Daoy (cell line): ENCODE results near the gene FER. TPM values are rescaled to one million over a fixed set of nuclear protein-coding genes. Genes with fewer than 3 reads are reported as not detected.
"Not testable (repeated sequence)": the region's sequence is repeated elsewhere in the genome, so short reads cannot be mapped to it uniquely, and the experiment has no call there.

ENCODE experiments used
- DNase-seq: peaks from one replicate; pipeline ENCODE4 v3.0.0-alpha.2; 2015; ENCODE audit warnings: low read depth
- total RNA-seq: library from RNA; depleted of rRNA; stranded (reverse); fragments of >200 nt; shearing (Covaris generic); gene quantifications from 2 replicates; pipeline ENCODE4 v1.2.3, GENCODE V29; 2014; rRNA removed

The FER gene
- total RNA-seq = 21.0 and 37.1 TPM in 2 replicates

DNA sequence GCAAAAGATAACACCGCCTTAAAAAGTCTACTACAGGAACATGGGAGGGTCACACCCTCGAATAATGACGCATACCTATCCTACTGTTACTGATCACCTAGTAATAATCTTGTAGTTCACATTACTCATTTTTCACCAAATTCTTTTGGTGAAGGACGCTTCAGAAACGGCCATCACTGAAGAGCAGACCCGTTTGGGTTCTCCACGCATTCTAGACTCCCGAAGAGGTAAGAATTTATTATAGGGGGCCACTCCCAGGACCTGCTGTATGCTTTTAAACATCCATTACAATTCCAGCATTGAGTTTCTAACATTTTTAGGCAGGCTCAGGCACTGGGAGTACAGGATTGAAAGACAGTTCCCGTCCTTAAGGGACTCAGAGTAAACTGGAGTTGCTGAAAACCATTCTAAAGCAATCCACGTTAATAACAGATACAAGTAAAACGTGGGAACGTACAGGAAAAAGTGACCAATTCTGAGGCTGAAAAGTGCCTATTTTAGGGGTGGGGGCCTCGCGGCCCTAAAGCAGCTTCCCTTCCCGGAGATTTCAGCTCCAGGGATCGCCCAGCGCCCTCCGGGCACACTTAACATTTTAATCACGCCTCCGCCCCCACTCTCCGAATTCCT lies at the start of gene FER:
TSS of gene FER (plus strand) at position 124 of the 627 bp plus-strand sequence. CDS start 50,286 bp downstream, outside the sequence.
- DNase-seq = peak; percentile 85

DNA sequence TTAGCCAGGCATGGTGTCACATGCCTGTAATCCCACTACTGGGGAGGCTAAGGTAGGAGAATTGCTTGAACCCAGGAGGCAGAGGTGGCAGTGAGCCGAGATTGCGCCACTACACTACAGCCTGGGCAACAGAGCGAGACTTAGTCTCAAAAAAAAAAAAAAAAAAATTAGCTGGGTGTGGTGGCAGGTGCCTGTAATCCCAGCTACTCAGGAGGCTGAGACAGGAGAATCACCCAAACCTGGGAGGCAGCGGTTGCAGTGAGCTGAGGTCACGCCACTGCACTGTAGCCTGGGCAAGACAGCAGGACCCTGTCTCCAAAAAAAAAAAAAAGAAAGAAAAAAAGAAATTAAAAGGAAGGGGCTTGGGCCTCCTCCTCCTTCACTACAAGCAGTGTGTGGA lies 47.3 kb upstream of the FER start:
- DNase-seq = not testable (repeated sequence)

DNA sequence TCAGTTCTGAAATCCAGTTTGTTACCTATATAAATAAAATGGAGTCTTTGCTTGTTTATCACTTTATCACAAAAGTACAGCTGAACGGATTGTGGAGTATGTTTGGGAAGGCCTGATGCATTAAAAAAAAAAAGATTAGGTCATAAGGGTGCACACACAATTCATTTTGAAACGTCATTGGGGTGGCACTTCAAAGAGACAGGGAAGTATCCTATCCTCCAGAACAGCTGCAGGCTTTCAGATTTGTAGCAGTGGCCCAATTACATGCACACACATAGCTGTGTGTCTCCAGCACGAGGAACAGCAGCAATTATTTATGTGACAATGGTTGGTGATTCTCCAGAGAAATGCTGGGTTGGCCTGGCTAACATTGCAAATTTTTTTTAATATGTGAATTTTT lies 46.8 kb upstream of the FER start:
- no peak for DNase-seq

DNA sequence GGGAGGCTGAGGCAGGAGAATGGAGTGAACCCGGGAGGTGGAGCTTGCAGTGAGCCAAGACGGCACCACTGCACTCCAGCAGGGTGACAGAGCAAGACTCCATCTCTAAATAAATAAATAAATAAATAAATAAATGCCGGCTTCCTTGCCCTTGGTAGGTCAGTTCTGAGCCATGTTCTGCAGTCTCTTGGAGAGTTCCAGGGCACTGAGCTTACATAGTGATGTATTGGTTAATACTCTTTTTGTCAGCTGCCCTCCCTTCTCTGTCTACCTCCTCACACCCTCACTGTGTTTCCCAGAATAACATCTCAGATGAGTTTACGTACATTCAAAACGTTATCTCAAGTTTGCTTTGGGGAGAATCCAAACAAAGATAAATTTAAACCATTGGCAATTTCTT lies 45.2 kb upstream of the FER start:
- DNase-seq = no peak

DNA sequence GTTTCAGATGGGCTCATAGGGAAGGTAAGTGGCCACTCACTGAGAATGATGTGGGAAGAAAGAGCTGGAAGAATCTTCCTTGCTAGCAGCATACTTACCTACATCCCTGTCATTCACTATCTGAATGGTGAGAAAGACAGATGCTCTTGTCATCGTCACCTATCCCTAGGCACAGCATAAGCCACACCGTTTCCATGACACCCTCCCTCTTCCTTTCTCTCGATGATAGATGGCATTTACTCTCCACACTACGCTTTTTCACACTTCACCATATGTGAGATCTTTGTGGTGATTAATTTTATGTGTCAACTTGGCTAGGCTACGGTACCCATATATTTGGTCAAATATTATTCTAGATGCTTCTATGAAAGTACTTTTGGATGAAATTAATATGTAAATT lies 44.4 kb upstream of the FER start:
- no peak for DNase-seq

DNA sequence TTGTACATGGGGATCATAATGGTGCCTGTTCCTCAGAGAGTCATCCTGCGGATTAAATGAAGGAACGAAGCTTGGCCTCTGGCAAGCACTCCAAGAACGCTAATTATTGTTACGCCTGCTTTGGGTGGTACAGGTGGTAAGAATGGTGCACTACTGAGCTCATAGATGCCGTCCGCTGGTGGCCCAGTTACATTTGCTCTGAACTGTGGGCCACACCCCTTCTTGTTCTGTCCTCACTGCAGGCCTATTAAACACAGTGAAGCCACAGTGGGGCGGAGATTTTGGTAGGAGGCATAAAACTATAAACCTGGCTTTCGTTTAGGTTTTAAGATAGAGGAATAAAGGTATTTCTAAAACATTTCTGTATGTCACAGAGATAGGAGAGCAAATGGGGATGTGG lies 40.6 kb upstream of the FER start:
- DNase-seq = no peak

DNA sequence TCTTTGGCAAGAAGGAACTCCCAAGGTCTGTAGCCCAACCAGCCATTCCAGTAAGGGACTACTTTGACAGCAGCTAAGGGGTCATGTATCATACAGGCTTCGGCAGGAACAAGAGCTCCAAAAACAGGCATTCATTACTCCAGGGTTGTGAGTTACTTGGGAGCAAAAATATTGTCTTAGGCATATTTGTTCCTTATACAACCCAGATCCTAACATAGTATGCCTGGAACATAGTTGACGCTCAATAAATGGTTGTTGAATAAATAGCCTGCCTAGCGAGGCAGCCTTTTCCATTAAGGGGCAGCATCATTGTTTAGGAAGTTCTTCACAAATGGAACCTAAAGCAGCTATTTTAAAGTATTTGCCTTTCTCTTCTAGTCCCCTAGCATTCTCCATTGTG lies 35.8 kb upstream of the FER start:
- no peak for DNase-seq

DNA sequence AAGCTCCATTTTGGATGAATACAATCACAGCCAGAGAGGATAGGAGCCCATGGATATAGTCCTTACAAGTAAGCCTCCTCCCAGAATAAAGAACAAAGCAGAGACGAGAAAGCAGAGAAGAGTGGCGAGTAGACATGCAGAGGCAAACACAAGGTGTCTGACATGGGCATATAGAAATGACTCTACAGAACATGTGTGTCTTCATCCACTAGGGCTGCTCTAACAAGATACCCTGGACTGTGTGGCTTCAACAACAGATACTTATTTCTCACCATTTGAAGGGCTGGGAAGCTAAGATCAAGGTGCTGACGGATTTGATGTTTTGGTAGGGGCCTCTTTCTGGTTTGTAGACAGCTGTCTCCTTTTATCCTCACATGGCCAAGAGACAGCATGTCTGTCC lies 32.3 kb upstream of the FER start:
- DNase-seq = no peak

DNA sequence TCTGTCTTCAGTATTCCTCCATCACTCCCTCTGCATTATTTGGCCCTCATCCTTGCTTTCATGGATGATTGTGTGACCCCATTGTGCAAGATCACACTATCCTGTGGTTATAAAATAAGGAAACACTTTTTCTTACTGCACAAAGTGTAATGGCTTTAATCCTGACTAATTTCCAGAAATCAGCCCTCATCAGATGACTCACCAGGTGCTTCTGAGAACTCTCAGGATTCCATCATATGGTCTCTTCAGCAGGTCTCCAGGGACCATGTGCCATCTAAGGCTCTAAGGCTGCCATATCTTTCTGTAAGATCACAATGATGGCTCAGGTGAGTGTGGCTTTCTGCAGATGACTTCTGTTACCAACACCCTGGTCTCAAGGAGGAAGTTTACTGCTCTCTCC lies 27.3 kb upstream of the FER start:
- no peak for DNase-seq

DNA sequence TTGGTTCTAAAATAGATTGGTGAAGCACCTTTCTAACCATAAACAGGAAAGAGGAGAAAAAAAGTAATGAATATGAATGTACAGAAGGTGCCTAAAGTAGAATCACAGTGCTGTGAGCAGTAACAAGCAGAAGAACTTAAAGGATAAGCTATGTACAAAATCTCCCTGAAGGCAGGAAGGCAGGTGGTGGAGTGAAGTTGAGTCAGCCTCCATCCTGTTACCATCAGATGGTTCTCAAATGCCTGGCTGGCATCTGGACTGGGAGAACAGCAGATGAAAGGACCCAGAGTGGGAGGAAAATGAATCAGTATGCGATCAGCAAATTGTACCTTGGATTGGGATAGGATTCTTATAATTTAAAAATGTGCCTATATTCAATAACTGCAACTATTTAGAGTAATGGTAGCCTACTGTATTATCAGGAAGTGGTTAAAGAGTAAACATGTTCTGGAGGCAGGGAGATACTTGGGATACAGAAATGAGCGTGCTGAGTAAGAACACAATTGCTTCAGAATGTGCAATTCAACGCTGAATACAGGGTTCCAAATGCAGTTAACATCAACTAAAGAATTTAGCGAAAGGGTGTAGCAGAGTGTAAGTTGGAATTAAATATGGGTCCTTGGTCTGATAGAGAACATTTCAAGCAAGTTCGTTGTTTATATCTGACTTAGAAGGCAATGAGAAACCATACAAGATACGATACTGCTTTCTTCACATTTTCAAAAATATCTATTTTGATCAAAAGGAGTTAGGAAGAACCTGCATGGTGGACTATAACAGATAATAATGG lies 21.1 kb upstream of the FER start:
- DNase-seq = peak; percentile 33

DNA sequence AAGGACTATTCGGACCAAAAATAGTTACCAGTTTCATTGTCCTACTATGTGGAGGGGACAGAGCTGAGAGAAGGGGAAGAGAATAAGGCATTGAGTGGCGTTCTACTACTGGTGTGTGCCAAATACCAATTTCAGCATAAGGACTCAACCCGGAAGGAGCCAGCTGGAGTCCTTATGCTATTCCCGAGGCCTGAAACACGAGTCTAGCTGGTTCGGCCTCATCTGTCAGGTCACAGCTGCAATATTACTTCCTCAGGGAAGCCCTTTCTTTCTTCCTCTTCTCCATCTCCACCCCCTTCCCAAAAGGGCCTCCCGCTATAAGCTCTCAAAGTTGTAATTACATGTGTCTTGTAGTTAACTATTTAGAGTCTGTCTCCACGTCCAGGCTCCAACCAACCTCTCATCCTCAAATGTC lies 20.5 kb upstream of the FER start:
- DNase-seq = peak; percentile 9

DNA sequence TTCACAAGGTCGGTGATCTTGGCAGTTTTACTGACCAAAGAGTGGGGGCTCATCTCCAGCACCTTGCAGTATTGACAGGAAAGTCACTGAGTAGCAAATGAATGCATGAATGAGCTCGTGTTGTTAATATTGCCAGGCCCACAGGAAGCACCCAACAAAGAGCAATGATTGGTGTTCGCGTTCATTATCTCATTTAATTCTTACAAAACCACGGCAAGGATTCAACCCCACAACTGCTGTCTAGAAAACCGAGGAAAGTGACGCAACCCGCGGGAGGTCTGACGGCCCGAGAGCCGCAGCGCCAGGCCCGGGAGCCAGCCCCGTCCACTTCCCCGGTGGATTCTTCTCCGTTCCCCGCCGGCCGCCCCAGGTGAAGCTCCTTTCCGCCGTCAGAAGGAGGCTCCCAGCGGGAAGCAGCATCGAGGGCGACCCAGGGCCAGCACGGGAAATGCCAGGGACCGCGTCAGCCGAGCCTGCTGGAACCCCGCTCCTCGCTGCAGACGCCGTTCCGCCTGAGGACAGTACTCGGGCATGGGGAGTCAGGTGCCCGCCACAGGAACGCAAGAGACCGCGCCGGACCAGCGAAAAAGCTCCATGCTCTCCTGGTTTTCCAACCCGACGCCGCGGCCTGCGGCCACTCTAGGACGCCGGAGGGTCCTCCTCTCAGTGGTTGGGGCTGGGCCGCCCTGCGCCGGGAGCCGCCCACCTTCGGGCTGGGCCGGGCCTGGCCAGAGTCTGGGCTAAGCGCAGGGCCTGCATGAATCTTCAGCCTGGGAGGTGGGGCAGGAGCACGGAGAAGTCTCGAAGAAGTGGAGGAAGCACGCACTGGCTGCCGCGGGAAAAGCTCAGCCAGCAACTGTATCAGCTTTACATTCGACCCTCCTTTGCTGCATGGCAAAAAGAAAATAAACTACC lies 19.8 kb upstream of the FER start:
- peak; percentile 94 for DNase-seq

DNA sequence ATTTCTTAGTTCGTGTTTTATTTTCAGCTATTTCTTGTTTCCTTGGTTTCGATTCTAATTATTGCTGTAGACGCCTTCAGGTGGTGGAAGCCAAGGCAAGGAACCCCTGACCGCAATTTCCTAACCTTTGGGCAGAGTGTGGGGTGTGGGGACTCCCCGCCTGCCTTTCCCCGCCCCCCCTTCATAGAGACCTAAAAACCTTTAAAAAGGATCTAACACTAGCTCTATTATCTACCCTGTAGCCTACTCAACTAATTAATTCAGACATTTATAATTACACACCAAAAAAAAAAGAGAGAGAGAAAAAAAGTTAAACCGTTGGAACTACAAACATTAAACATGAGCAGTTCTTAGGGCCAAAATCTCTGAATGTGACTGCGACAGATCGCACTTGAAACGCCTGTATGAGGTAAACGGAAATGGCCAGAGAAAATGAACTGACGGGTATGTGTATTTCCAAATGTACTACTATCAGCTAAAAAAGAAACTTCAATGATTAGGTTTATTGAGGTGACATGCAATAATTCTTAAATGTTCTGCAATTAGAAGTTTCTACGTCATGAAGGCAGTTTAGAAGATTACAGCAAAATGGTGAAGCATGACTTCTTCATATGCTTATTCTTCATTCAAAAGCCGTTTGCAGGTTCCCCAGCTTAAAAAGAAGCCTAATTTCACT lies 19.0 kb upstream of the FER start:
- DNase-seq = no peak

DNA sequence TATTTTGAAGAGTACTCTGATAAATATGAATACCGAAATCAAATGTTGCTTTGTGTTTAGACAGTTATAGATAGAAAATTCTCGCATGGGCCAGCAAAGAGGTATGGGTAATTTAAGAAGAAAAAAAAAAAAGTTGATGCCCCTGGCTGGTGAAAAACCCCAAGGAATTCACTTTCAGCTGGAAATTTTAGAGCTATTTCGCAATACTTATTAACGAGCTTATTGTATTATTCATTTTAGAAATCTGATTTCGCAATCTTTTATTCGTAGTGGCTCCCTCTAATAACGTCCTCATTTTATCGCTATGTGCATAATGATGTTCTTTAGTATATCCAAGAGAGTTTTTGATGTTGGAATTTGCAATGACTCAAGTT lies 18.5 kb upstream of the FER start:
- no peak for DNase-seq

DNA sequence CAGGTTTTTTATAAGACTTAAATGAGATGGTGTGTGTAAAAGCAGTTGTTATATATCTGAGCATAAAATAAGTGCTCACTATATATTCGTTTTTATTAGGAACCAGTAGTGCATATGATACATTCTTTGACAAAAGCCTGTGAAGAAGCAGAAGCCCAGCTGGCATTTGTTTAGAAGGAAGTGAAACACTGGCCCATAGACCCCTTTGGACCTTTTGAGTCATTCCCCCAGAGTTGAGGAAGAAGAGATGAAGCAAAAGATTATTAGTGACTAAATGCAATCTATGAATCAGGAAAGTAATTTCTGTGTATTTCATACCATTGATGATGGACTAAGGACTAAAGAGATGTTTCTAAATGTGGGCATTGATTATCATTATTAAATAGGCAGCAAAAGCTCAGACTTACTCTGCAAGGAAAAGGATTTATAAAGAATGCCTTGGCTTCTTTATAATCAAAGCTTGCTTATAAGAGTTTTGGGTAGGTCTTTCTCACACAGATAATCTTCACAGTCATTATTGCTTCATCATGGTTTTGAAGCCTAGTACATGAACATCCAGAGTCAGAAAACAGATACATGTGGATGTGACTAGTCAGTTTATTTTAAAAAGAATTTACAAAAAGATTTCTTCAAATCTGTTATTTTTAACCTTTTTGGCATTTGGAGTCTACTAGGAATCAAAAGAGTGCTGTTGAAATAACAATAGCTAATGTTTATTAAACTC lies 16.9 kb upstream of the FER start:
- DNase-seq = no peak

DNA sequence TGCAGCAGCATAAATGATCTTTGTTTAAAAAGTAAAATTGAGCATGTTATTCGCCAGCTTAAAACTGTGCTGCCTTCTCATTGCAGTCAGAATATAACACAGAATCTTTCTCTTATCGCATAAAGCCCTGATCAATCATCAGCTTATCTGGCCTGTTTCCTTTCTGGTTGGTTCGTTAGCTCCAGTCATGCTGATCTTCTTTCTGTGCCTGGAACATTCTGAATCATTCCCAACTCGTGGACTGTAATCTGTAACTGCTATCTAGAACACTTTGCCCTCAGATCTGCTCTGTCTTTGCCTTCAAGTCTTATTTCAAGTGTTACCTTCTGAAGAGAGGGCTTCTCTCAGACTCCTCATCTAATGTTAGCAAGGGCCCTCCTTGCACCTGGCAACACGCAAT lies 11.9 kb upstream of the FER start:
- DNase-seq = no peak

DNA sequence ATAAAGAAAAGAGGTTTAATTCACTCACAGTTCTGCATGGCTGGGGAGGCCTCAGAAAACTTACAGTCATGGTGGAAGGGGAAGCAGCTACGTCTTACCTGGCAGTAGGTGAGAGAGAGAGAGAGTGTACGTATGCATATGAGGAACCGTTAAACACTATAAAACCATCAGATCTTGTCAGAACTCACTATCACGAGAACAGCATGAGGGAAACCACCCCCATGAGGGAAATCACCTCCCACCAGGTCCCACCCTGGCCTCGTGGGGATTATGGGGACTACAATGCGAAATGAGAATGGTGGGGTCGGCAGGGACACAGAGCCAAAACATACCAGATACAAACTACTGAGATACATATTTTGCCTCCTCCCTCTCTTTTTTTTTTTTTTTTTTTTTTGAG lies 10.8 kb upstream of the FER start:
- no peak for DNase-seq

DNA sequence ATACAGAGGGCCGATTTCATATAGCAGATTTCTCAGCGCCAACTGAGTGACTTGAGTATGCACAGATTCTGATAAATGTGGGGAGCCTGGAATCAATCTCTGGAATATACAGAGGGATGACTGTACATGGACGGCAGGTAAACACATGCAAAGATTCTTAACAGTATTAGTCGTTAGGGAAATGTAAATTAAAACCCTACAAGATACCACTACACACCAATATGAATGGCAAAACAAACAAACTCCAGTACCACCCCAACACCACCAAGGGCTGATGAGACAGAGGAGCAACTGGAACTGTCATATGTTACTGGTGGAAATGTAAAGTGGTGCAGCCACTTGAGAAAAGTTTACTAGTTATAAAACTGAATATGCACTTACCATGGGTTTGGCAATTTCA lies 8.3 kb upstream of the FER start:
- no peak for DNase-seq

DNA sequence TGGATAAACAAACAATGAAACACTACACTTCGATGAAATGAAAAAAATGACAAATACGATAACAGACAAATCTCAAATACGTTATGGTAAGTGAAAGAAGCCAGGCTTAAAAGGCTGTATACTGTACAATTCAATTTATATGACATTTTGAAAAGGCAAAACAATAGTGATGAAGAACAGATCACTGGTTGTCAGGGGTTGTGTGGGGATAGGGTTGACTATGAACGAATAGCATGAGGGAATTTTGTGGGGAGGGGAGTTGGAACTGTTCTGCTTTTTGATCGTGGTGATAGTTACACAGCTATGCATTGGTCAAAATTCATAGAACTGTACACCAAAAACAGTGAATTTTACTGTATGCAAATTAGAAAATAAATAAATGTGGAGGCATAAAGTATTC lies 7.8 kb upstream of the FER start:
- DNase-seq = no peak

DNA sequence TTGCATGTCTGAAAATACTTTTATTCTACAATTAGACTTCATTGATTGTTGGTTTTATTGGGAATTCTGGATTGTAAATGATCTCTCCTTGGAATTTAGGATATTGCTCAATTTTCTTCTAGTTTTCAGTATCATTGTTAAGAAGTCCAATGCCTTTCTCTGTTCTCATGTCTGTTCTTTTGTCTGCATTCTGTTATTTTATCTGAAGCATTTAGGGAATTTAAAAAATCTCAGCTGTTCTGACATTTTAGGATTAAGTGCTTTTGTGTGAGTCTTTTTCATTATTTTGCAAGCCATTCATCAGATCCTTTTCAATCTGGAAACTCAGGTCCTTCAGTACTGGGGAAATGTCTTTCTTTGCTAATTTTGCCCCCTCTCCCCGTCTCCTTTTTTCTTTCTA lies 4.4 kb upstream of the FER start:
- no peak for DNase-seq

DNA sequence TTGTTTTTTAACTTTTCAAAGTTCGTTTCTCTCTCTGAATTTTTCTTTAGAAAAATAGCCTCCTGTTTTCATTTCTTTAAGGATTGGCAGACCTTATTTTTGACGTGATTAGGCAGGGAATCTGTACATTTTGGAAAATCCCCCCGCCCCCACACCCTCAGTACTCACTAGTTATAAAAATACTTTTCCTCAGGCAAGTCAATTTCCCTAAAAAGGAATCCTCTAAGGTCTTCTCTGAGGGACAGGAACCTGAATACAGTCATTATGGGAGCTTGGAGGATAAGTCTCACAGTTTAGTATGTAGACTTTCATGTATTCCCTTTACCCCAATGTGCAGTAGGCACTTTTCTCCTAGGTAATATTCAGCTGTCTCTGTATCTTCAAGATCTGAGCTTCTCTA lies 3.9 kb upstream of the FER start:
- no peak for DNase-seq
